Epithelial cell of proximal tubule (primary cell): ENCODE measurements around the gene GJB4. TPM values are rescaled to one million over a fixed set of nuclear protein-coding genes. Genes with fewer than 3 reads are reported as not detected.
"Not testable (repeated sequence)": the region's sequence is repeated elsewhere in the genome, so short reads cannot be mapped to it uniquely, and the experiment has no call there.

Experiments used
- DNase-seq: peaks from one replicate; pipeline ENCODE4 v3.0.0-alpha.2; 2011; ENCODE audit warnings: low read depth
- H3K4me3 ChIP-seq: 2 replicates; pipeline ENCODE4 v1.5.1; 2011; ENCODE audit warnings: low read depth, mild to moderate bottlenecking, low read length
- CTCF ChIP-seq: conservative IDR thresholded peaks from 2 replicates; pipeline ENCODE4 v1.5.1; 2012; ENCODE audit warnings: low read depth, mild to moderate bottlenecking, low read length
- total RNA-seq: library from RNA; depleted of rRNA; stranded (reverse); fragments of >200 nt; gene quantifications from 2 replicates; pipeline ENCODE4 v1.2.3, GENCODE V29; 2015

Gene GJB4
- total RNA-seq, 1 donor from 2014 or later, result 2.9 TPM

GRCh38 chr1:34715139-34715538 lies 44.4 kb upstream of the GJB4 start:
- DNase-seq, result no peak

GRCh38 chr1:34721241-34721640 lies 38.3 kb upstream of the GJB4 start:
- DNase-seq, result no peak
- no peak overlapping the region for H3K4me3 ChIP-seq
- no peak for TF ChIP-seq CTCF

More at GRCh38 chr1:34715139-34715538, 44.4 kb upstream of the GJB4 start:
- no peak for TF ChIP-seq CTCF
- H3K4me3 ChIP-seq, result no peak overlapping the region

- TF ChIP-seq CTCF, result no peak
- no peak overlapping the region for H3K4me3 ChIP-seq
- no peak for DNase-seq
These were observed 37.7 kb upstream of the GJB4 start for GRCh38 chr1:34721646-34722355.

- DNase-seq, result no peak
- TF ChIP-seq CTCF, result no peak
- H3K4me3 ChIP-seq, result no peak overlapping the region
These were observed 32.7 kb upstream of the GJB4 start for GRCh38 chr1:34726861-34727260.

GRCh38 chr1:34730485-34730884 lies 29.1 kb upstream of the GJB4 start:
- no peak for DNase-seq
- H3K4me3 ChIP-seq, result no peak overlapping the region
- TF ChIP-seq CTCF, result no peak

GRCh38 chr1:34732831-34733230 lies 26.7 kb upstream of the GJB4 start:
- H3K4me3 ChIP-seq, DNase-seq: not testable (repeated sequence)

GRCh38 chr1:34736692-34737091 lies 22.8 kb upstream of the GJB4 start:
- DNase-seq, result no peak
- TF ChIP-seq CTCF, result no peak
- no peak overlapping the region for H3K4me3 ChIP-seq

GRCh38 chr1:34737236-34737635 lies 22.3 kb upstream of the GJB4 start:
- not testable (repeated sequence) for H3K4me3 ChIP-seq, DNase-seq
